T-helper 1 cell treated with Interleukin-12 subunit alpha and Interleukin-12 subunit beta and Interleukin-4 antibody, amounts not matched to agents 30 μg/mL and 1 μg/mL, for 36 hours (primary cell): ENCODE data around the gene ADCYAP1R1.

Source experiments
- H3K27ac Mint-ChIP-seq: one replicate; pipeline ENCODE4 v1.8.0; 2021; ENCODE audit warnings: mild to moderate bottlenecking, mixed read lengths
- H3K27me3 Mint-ChIP-seq: one replicate; pipeline ENCODE4 v1.8.0; 2021; ENCODE audit warnings: low read depth, mixed read lengths
- H3K36me3 Mint-ChIP-seq: one replicate; pipeline ENCODE4 v1.8.0; 2021; ENCODE audit warnings: low read depth, mixed read lengths
- H3K4me1 Mint-ChIP-seq: one replicate; pipeline ENCODE4 v1.8.0; 2021; ENCODE audit warnings: low read depth, mixed read lengths
- H3K4me3 Mint-ChIP-seq: one replicate; pipeline ENCODE4 v1.8.0; 2021; ENCODE audit warnings: mild to moderate bottlenecking, moderate library complexity, mixed read lengths
- H3K9me3 Mint-ChIP-seq: one replicate; pipeline ENCODE4 v1.8.0; 2021; ENCODE audit warnings: mixed read lengths

The ADCYAP1R1 gene

DNA sequence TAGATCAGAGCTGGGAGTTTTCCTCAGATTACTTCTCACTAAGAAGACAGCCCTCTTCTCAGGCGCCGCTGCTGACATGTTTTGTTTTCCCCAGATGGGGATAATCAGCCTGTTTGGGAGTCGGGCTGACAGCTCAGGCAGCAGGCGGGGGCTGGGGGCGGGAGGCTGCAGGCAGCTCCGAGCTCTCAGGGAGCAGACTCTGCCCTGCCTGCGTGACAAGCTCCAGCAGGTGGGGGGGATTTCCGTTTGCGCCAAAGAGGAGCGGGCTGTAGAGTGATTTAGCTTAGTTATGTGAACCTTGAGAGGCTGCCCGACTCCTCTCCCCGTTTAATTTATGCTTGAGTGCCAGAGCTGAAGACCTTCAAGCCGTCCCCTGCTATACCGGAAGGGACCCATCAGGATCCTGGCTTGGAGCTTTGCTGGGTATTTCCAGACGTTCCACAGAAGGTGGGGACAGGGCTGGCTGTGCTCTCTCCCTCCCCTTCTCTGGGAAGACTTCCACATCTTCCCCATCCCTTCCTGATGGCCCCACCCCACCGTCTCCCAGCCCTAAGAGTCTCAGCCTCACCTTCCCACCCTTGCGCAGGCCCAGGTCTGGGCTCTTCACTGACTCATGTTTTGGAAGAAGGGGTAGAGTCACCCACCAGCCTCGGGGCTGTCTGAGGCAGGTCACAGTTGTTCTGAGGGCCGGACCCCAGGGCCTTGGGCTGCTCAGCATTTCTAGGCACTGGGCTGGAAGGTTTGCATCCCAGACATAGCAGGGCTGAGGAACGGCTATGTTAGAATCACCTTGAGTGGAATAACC is 24.7 kb upstream of the ADCYAP1R1 start:
- Mint-ChIP-seq H3K27ac (no peak overlapping the region), H3K36me3 (no peaks in the 10 kb centered on the region), H3K4me1 (peaks cover 6% of the 10 kb centered on the region), H3K27me3 (no peaks in the 10 kb centered on the region), H3K4me3 (no peak overlapping the region), H3K9me3 (peaks cover 9% of the 10 kb centered on the region)

DNA sequence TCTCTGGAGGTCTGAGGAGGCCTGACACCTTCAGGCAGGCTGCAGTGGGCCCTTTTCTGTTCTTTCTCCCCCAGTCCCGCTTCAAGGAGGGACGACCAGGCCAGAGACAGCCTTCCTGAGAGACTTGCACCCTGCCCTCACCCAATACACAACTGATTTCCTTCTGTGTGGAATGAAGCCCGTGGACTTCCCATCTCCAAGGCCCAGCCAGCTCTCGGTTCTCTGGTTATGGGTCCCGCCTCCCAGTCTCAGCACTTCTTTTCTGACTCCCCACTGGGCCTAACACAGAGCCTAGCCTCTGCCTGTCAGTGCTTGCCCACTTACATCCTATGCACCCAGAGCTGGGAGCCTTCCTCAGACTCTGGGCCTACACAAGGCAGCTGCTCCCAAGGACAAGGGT is 24.1 kb upstream of the ADCYAP1R1 start:
- Mint-ChIP-seq H3K9me3 (peaks cover 9% of the 10 kb centered on the region), H3K27me3 (no peaks in the 10 kb centered on the region), H3K36me3 (no peaks in the 10 kb centered on the region), H3K27ac (no peak overlapping the region), H3K4me3 (no peak overlapping the region), H3K4me1 (peaks cover 6% of the 10 kb centered on the region)

DNA sequence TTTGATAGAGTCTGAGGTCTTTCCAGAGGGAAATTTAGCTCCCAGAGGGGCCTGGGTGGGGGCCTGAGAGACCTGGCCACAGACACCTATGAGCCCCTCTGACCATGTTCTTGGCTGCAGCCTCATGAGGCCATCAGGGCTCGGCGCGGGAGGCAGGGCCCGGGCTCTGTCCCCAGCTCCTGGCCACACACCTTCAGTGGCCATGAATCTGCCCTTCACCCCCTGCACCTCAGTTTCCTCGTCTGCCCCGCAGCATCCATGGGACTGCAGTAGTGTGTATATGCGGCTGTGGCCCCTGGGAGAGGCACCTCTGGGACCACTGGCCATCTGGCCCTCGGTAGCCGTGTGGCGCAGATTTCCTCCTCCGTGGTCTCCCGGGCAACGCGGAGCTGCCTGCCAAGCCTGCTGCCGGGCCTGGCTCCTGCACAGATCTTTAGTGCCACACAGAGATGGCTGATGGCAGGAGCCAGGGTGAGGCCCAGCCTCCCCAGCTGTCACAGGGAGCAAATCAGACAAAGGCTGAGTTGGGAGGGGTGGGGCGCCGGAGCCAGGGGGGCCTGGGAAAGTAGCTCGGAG is 23.6 kb upstream of the ADCYAP1R1 start:
- Mint-ChIP-seq H3K4me3 (no peak overlapping the region), H3K4me1 (peaks cover 6% of the 10 kb centered on the region), H3K27ac (no peak overlapping the region), H3K27me3 (no peaks in the 10 kb centered on the region), H3K9me3 (peaks cover 9% of the 10 kb centered on the region), H3K36me3 (no peaks in the 10 kb centered on the region)

DNA sequence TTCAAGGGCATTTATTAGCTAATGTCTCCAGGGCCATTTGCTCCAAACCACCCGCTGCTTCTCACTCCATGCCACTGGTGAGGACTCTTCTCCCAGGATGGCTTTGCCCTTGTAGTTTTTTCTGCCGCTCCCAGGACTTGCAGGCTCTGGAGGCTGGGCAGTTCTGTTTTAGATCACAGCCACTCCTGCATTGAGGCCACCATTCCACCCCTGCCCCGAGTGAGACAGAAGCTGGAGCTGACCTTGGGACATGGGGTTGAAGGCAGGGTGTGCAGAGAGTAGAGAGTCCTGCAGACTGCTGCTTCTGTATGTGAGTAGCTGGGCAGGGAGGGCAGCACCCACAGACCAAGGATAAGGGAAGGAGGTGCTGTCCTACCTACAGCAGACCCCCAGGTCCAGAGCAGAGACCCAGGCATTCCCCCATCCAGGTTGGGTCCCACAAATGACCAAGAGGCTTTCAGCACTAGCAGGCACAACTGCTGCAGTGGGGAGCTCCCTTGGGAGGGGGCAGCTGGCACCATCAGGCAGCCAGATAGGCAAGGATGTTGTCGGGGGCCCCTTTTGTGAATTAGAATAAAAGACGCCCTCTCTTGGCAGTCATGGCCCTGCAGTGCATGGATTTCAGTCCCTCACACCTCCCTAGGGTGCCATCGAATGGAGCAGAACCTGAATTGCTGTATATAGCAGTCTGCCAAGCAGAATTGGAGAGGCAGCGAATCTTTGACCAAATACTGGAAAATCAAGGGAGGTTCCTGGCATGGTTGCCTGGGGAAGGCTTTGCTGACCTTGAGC is 22.7 kb upstream of the ADCYAP1R1 start:
- Mint-ChIP-seq H3K4me3 (no peak overlapping the region), H3K27ac (no peak overlapping the region), H3K4me1 (peaks cover 2% of the 10 kb centered on the region)

DNA sequence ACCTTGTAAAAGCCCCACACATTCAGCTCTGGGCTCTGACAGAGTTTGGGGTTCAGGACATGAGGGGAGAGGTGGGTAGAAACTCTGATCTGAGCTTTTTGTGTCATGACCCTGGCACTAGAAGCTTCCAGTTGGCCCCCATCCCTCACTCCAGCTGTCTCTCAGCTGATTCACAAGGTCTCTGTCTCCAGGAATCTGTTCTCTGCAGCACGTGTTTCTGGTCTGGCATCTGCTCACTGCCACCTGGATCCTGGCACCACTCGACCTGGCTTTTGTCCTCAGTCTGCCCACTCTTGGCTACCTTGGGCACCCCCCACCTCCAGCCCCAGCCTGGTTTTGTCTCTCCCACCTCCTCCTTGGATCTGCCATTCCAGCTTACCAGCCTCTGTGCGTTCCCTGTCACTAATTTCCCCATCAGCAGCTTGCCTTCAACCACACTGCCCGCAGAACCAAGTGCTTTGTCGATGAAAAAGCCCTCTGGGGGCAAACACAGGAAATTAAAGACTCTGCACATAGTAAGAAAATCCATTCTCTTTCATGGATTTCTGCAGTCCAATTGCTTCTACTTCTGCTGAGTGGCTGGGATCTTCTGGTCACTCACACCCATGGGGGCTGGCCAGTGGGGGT is 18.3 kb upstream of the ADCYAP1R1 start:
- H3K36me3 Mint-ChIP-seq, result no peaks in the 10 kb centered on the region
- H3K4me3 Mint-ChIP-seq, result no peak overlapping the region
- H3K4me1 Mint-ChIP-seq, result no peaks in the 10 kb centered on the region
- no peak overlapping the region for H3K27ac Mint-ChIP-seq
- peaks cover 7% of the 10 kb centered on the region for H3K27me3 Mint-ChIP-seq
- no peaks in the 10 kb centered on the region for H3K9me3 Mint-ChIP-seq

More for the DNA sequence above, 22.7 kb upstream of the ADCYAP1R1 start:
- Mint-ChIP-seq H3K36me3 (no peaks in the 10 kb centered on the region), H3K27me3 (no peaks in the 10 kb centered on the region), H3K9me3 (peaks cover 3% of the 10 kb centered on the region)

DNA sequence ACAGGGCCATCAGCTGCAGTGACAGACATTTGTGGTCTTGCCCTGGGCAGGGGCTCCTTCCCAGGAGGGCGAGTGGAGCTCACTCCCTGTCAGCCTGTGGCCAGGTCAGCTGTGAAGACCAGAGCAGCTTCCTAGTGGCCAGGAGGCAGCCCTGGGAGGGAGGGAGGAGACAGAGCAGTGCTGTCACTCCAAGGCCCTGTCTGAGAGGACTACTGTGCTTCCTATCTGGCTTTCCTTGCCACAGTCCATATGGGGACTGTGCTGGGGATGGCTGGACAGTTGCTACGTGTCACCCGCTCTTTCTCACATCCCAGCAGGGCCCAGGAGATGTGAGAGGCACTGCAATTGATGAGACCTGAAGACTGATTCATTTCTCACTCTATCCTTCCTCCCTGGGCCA is 15.2 kb upstream of the ADCYAP1R1 start:
- peaks cover 22% of the 10 kb centered on the region for H3K27me3 Mint-ChIP-seq
- H3K36me3 Mint-ChIP-seq, result no peaks in the 10 kb centered on the region
- H3K27ac Mint-ChIP-seq, result no peak overlapping the region
- no peaks in the 10 kb centered on the region for H3K9me3 Mint-ChIP-seq
- no peak overlapping the region for H3K4me3 Mint-ChIP-seq
- no peaks in the 10 kb centered on the region for H3K4me1 Mint-ChIP-seq

DNA sequence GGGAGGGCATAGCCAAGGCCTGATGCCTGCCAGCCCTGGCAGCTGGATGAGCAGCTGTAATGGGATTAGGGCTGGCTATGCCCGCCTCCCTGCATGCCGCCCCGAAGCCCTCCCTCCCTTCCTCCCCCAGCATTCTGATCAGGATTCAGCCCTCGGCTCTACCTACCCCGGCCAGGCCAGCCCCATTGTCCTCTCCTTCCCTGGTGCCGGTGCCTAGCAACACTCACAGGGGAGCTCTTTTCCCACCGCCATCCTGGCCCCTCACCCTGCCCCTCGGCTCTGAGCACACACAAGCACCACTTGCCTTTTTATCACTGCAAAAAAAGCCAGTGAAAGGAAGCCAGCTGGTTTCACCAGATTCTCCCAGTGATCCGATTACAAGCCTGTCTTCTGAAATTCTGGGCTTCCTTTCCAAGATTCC is 9.0 kb upstream of the ADCYAP1R1 start:
- Mint-ChIP-seq H3K4me3 (no peak overlapping the region), H3K27me3 (peaks cover 36% of the 10 kb centered on the region), H3K4me1 (no peaks in the 10 kb centered on the region), H3K9me3 (no peaks in the 10 kb centered on the region), H3K27ac (no peak overlapping the region), H3K36me3 (no peaks in the 10 kb centered on the region)

DNA sequence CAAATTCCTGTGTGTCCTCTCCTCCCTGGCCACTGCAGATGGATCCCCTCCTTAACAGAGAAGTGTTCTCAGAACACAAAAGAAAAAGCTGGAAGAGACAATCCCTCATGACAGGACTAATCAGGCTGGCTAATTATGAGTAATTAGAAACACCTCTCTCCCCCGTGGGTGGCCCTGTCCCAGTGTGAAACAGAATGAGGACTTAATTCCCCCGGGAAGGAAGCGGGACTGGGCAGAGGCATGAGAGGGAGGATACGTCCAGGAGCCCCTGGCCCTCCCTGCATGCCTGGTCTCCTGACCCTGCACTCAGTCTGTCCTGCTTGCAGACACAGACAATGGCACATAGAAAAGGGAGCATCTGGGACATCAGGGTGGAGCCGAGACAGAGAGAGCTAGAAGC is 7.6 kb upstream of the ADCYAP1R1 start:
- no peaks in the 10 kb centered on the region for H3K9me3 Mint-ChIP-seq
- no peaks in the 10 kb centered on the region for H3K4me1 Mint-ChIP-seq
- H3K27me3 Mint-ChIP-seq, result peaks cover 36% of the 10 kb centered on the region
- H3K36me3 Mint-ChIP-seq, result no peaks in the 10 kb centered on the region
- no peak overlapping the region for H3K27ac Mint-ChIP-seq
- no peak overlapping the region for H3K4me3 Mint-ChIP-seq

DNA sequence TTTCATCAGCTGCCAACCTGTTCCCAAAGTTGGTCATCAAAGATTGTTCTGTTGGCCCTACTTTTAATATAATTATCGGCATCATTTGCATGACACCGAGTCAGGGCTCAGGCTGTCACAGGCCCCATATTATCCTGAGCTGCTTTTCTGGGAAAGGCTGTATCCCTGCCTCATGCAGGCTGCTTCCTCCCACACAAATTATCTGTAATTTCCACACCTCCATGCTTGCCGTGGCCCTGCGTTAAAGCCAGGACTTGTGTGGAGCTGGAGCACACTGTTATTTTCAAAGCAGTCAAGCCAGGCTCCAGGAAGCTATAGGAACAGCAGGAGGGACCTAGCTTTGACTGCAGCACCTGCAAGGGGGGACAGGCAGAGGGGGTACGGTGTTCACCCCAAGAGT is 5.4 kb upstream of the ADCYAP1R1 start:
- peaks cover under 1% of the 10 kb centered on the region for H3K36me3 Mint-ChIP-seq
- H3K4me3 Mint-ChIP-seq, result no peak overlapping the region
- peaks cover 43% of the 10 kb centered on the region for H3K27me3 Mint-ChIP-seq
- H3K9me3 Mint-ChIP-seq, result no peaks in the 10 kb centered on the region
- H3K4me1 Mint-ChIP-seq, result no peaks in the 10 kb centered on the region
- no peak overlapping the region for H3K27ac Mint-ChIP-seq

DNA sequence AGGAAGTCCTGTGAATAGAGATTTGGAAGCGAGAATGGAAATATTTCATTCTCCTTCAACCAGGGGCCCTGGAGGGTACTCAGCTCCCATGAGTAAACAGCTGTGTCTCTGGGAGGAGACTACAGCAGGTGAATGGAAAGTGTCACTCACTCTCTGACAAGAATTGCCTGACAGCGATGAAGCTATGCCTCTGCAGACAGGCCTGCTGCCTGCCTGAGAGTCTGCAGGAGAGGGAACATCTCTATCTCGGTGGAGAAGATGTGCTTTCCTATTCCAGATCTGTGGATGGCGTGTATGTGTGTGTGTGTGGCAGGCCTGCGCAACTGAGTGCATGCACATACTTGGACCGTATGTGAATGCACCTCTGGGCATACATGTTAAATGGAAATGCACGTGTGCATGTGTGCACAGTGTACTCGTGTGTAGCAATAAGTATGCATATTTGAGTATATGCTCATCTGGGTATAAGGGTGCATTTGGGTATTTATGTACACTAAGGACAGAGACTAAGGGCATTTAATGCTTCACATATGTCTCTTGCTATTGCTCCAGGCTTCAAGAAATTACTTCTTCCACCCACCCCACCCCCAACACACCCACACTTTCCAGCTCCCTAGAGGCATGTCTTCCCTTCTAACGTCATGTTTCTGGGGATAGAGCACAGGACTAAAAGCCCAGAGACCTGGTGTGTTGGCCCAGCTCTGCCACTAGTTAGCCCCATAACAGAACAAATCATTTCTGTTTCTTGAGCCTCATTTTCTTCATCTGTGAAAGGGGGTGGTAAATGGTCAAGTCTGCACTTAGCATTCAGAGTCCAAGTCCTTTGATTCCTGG is 4.6 kb upstream of the ADCYAP1R1 start:
- no peaks in the 10 kb centered on the region for H3K9me3 Mint-ChIP-seq
- H3K4me1 Mint-ChIP-seq, result no peaks in the 10 kb centered on the region
- H3K27ac Mint-ChIP-seq, result no peak overlapping the region
- H3K27me3 Mint-ChIP-seq, result peaks cover 38% of the 10 kb centered on the region
- H3K4me3 Mint-ChIP-seq, result no peak overlapping the region
- H3K36me3 Mint-ChIP-seq, result peaks cover 2% of the 10 kb centered on the region

DNA sequence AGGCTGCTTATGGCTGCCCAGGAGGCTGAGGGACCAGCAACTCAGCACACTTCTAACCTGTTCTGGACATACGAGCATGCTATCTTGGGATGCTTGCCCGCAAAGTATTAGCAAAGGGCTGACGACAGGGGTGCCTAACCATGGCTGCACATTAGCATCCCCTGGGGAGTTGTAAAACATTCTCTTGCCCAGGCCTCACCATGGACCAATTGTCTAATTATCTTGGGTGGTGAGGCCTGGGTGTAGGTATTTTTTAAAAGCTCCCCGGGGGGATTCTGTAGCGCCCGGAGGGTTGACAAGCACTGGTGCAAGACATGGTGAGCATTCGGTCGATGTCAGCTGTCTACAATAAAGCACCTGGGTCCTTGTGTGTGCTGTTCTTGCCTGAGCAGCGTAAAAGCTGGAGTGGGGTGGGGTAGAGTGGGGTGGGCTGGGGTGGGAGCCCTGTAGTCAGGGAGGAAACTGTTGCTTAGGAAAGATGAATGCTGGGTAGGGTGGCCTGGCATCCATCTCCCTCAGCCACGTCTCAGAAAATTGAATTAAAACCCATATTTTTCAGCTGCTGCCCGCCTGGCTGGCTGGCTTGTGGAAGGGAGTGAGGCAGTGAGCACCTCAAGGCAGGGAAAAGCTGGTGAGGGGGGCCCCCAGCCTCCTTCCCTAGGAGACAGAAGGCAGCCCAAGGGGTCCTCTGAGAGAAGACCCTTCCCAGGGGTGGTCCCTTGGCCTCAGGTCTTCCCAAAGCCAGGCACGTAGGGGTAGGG is 2.9 kb upstream of the ADCYAP1R1 start:
- Mint-ChIP-seq H3K4me1 (no peaks in the 10 kb centered on the region), H3K4me3 (no peak overlapping the region), H3K9me3 (no peaks in the 10 kb centered on the region), H3K27me3 (peaks cover 38% of the 10 kb centered on the region), H3K27ac (no peak overlapping the region), H3K36me3 (peaks cover 2% of the 10 kb centered on the region)

DNA sequence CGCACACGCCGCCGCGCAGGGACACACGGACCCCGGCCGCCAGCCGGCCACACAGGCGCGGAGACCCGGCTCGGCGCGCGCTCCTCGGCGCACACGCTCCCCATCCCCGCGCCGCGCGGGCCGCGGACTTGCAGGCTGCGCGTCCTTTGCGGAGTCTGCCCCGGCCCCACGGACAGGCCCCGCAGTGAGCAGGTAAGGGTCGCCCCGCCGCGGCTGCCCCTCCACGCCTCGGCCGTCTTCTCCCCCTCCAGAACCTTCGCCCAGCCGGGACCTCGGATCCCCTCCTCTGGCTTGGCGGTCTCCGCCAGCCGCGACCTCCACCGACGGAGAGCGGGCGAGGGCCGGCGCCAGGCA is 356 bp downstream of the ADCYAP1R1 start:
- no peak overlapping the region for H3K27ac Mint-ChIP-seq
- H3K36me3 Mint-ChIP-seq, result peaks cover 2% of the 10 kb centered on the region
- no peaks in the 10 kb centered on the region for H3K9me3 Mint-ChIP-seq
- peaks cover 51% of the 10 kb centered on the region for H3K27me3 Mint-ChIP-seq
- H3K4me3 Mint-ChIP-seq, result no peak overlapping the region
- H3K4me1 Mint-ChIP-seq, result no peaks in the 10 kb centered on the region

DNA sequence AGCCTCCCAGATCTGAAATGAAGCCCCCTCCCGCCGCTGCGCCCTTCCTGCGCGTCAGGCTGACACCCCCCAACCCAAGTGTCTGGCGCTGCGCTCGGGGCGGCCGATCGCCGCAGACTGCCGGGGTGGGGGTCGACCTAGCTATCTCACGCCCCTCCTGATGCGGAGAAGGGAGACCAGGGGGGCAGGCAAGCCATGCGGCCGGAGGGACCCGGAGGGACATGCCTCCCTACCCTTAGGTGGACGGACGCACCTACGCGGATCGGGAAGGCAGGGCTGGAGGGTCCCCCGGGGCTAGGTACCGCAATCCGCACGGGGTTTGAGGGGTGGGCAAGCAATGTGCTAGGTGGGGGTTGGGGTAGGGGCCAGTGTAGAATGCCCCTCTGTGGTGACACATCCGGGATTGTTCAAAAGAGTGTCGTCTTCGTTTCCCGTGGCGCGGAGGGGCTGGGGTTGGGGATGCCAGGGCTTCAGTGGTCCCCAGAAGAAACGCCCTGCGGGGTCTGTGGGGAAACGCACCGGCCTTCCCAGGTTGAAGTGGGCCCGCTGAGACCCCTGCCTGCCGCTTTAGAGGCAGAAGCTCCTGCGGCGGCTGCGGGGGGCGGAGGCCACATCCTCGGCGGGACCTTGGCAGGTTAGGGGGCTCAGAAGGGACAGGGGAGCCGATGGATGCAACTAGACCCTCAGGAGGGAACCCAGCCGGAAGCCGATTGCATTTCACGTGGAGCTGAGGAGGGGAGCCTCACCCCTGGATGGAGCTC is 913 bp downstream of the ADCYAP1R1 start:
- Mint-ChIP-seq H3K27me3 (peaks cover 51% of the 10 kb centered on the region), H3K9me3 (no peaks in the 10 kb centered on the region), H3K4me3 (no peak overlapping the region), H3K4me1 (no peaks in the 10 kb centered on the region), H3K27ac (no peak overlapping the region), H3K36me3 (peaks cover 2% of the 10 kb centered on the region)
